PC-3 (cell line): ENCODE data around the gene CRISPLD2. TPM values are rescaled to one million over a fixed set of nuclear protein-coding genes. Genes with fewer than 3 reads are reported as not detected.

ENCODE experiments used
- ATAC-seq: fragments of 200-7000 bp; cut with Tn5 transposase; 2 replicates; pipeline ENCODE4 v1.9.1; 2020; ENCODE audit warnings: mild to moderate bottlenecking, moderate library complexity
- BruUV-seq: library from RNA; stranded (reverse); fragments of 400-500 nt; replicated peaks from 2 replicates; lab custom pipeline; 2021; lab: Mats Ljungman, UMichigan
- CTCF ChIA-PET: fragments of 300-600 bp; sonication (Branson Sonifier 250); formaldehyde crosslinking; loops from one replicate; lab custom pipeline; 2022; ENCODE audit warnings: antibody characterized with exemption; lab: Charles Lee
- POLR2A ChIA-PET: fragments of 300-600 bp; sonication (Branson Sonifier 250); formaldehyde crosslinking; loops from one replicate; lab custom pipeline; 2022; ENCODE audit warnings: antibody characterized with exemption; ENCODE audit not compliant: unreplicated experiment; lab: Charles Lee
- DNase-seq: peaks from one replicate; pipeline ENCODE4 v3.0.0-alpha.2; 2015
- H2AFZ ChIP-seq: fragments of 300-600 bp; sonication (generic); 2 replicates; pipeline ENCODE4 v1.6.0; 2016; ENCODE audit warnings: antibody characterized with exemption, low read length
- H3F3A ChIP-seq: fragments of 300-600 bp; sonication (generic); one replicate; pipeline ENCODE4 v1.6.0; 2017; ENCODE audit warnings: antibody characterized with exemption, low read length, control low read depth, mild to moderate bottlenecking; ENCODE audit not compliant: unreplicated experiment
- H3K27ac ChIP-seq: fragments of 300-600 bp; sonication (generic); 2 replicates; pipeline ENCODE4 v1.5.1; 2016; ENCODE audit warnings: mild to moderate bottlenecking, low read length
- H3K27me3 ChIP-seq: fragments of 300-600 bp; sonication (generic); 2 replicates; pipeline ENCODE4 v1.6.1; 2016; ENCODE audit warnings: low read length, mixed read lengths
- H3K36me3 ChIP-seq: fragments of 300-600 bp; sonication (generic); 2 replicates; pipeline ENCODE4 v1.6.1; 2016; ENCODE audit warnings: low read depth, mixed run types, low read length, mixed read lengths
- H3K4me1 ChIP-seq: fragments of 300-600 bp; sonication (generic); 2 replicates; pipeline ENCODE4 v1.5.1; 2016; ENCODE audit warnings: low read length; ENCODE audit not compliant: insufficient read depth
- H3K4me2 ChIP-seq: fragments of 300-600 bp; sonication (generic); 2 replicates; pipeline ENCODE4 v1.6.0; 2016; ENCODE audit warnings: low read length
- H3K4me3 ChIP-seq: fragments of 300-600 bp; sonication (generic); 2 replicates; pipeline ENCODE4 v1.5.1; 2016; ENCODE audit warnings: mild to moderate bottlenecking, low read length, mixed read lengths
- H3K79me2 ChIP-seq: fragments of 300-600 bp; sonication (generic); 2 replicates; pipeline ENCODE4 v1.6.1; 2017; ENCODE audit warnings: low read length, mixed read lengths
- H3K9ac ChIP-seq: fragments of 300-600 bp; sonication (generic); 2 replicates; pipeline ENCODE4 v1.6.0; 2016; ENCODE audit warnings: mild to moderate bottlenecking, low read length
- H3K9me2 ChIP-seq: fragments of 300-600 bp; sonication (generic); replicated peaks from 2 replicates; pipeline ENCODE4 v1.6.1; 2016; ENCODE audit warnings: mixed run types, low read length, mixed read lengths
- H3K9me3 ChIP-seq: fragments of 300-600 bp; sonication (generic); 2 replicates; pipeline ENCODE4 v1.6.1; 2016; ENCODE audit warnings: low read length, mixed read lengths
- H4K20me1 ChIP-seq: fragments of 300-600 bp; sonication (generic); 2 replicates; pipeline ENCODE4 v1.6.1; 2016; ENCODE audit warnings: low read length, mixed read lengths
- CTCF ChIP-seq: fragments of 300-600 bp; sonication (generic); conservative IDR thresholded peaks from 2 replicates; pipeline ENCODE4 v1.5.1; 2017; ENCODE audit warnings: antibody characterized with exemption, low read depth, mild to moderate bottlenecking, low read length
- EZH2 ChIP-seq: fragments of 300-600 bp; sonication (generic); IDR thresholded peaks from one replicate; pipeline ENCODE4 v1.6.1; 2017; ENCODE audit warnings: antibody characterized with exemption, mild to moderate bottlenecking, low read length; ENCODE audit not compliant: unreplicated experiment
- EZH2phosphoT487 ChIP-seq: fragments of 300-600 bp; sonication (generic); IDR thresholded peaks from 2 replicates; pipeline ENCODE4 v1.6.1; 2018; ENCODE audit warnings: mild to moderate bottlenecking, antibody characterized with exemption, low read length, borderline replicate concordance
- intact Hi-C: fragments of 100-400 bp; cut with micrococcal nuclease; formaldehyde crosslinking; loops from 2 replicates; pipeline ENCODE4 v1.9.0; 2023
- total RNA-seq: library from RNA; depleted of rRNA; stranded (reverse); fragments of >200 nt; gene quantifications from 2 replicates; pipeline ENCODE4 v1.2.3, GENCODE V29; 2014

CRISPLD2 gene
- total RNA-seq, 1 experiment from 2014 or later, result 2.8 TPM

GRCh38 chr16:84885342-84885910 is 65.6 kb downstream of the CRISPLD2 start:
- H3K9me2 ChIP-seq, result no peaks in the 10 kb centered on the region
- H3K36me3 ChIP-seq, result no peaks in the 10 kb centered on the region
- H3K27me3 ChIP-seq, result no peaks in the 10 kb centered on the region
- POLR2A ChIA-PET, result no interaction called here
- H3K4me2 ChIP-seq, result no peak overlapping the region
- ATAC-seq, result no peak
- H3K4me3 ChIP-seq, result no peak overlapping the region
- CTCF ChIA-PET, result no interaction called here
- no peak overlapping the region for H3K27ac ChIP-seq
- no TSS peak for BruUV-seq
- H2AFZ ChIP-seq, result no peak overlapping the region
- H3K9me3 ChIP-seq, result no peaks in the 10 kb centered on the region
- H3F3A ChIP-seq, result no peaks in the 10 kb centered on the region
- intact Hi-C loops, result no loop called here
- no peaks in the 10 kb centered on the region for H3K79me2 ChIP-seq
- H3K9ac ChIP-seq, result no peak overlapping the region
- DNase-seq, result no peak
- no peak for TF ChIP-seq EZH2
- TF ChIP-seq CTCF, result no peak
- no peak for TF ChIP-seq EZH2phosphoT487
- no peaks in the 10 kb centered on the region for H4K20me1 ChIP-seq
- peaks cover 9% of the 10 kb centered on the region; the same call in 1 of the 2 replicates for H3K4me1 ChIP-seq

- Histone ChIP-seq H4K20me1 (no peaks in the 10 kb centered on the region), H3K9ac (no peak overlapping the region), H3K4me2 (no peak overlapping the region), H3K9me3 (no peaks in the 10 kb centered on the region), H3K4me3 (no peak overlapping the region), H3K79me2 (no peaks in the 10 kb centered on the region), H3K4me1 (peaks cover 9% of the 10 kb centered on the region; the same call in 1 of the 2 replicates), H3K27ac (no peak overlapping the region), H3F3A (no peaks in the 10 kb centered on the region), H3K9me2 (no peaks in the 10 kb centered on the region), H3K27me3 (no peaks in the 10 kb centered on the region), H2AFZ (no peak overlapping the region), H3K36me3 (no peaks in the 10 kb centered on the region)
- no TSS peak for BruUV-seq
- ChIA-PET CTCF (no interaction called here), POLR2A (no interaction called here)
- DNase-seq, result no peak
- TF ChIP-seq EZH2 (no peak), EZH2phosphoT487 (no peak), CTCF (no peak)
- no peak for ATAC-seq
- intact Hi-C loops, result no loop called here
Observed at GRCh38 chr16:84886497-84887090, 66.8 kb downstream of the CRISPLD2 start.

GRCh38 chr16:84887207-84887606 is 67.4 kb downstream of the CRISPLD2 start:
- ATAC-seq (no peak), DNase-seq (no peak)
- Histone ChIP-seq H3K27ac (no peak overlapping the region), H3K4me3 (no peak overlapping the region), H3K9ac (no peak overlapping the region), H2AFZ (no peak overlapping the region), H4K20me1 (no peaks in the 10 kb centered on the region), H3F3A (no peaks in the 10 kb centered on the region), H3K4me2 (no peak overlapping the region), H3K79me2 (no peaks in the 10 kb centered on the region), H3K9me3 (no peaks in the 10 kb centered on the region), H3K36me3 (no peaks in the 10 kb centered on the region), H3K9me2 (no peaks in the 10 kb centered on the region), H3K4me1 (peaks cover 9% of the 10 kb centered on the region; the same call in 1 of the 2 replicates), H3K27me3 (no peaks in the 10 kb centered on the region)
- intact Hi-C loops, result no loop called here
- ChIA-PET CTCF (no interaction called here), POLR2A (no interaction called here)
- no TSS peak for BruUV-seq
- TF ChIP-seq EZH2 (no peak), EZH2phosphoT487 (no peak), CTCF (no peak)
